ENCODE data around the gene POLR1C.
"Not testable (repeated sequence)": the region's sequence is repeated elsewhere in the genome, so short reads cannot be mapped to it uniquely, and the experiment has no call there.

Gene POLR1C

DNA sequence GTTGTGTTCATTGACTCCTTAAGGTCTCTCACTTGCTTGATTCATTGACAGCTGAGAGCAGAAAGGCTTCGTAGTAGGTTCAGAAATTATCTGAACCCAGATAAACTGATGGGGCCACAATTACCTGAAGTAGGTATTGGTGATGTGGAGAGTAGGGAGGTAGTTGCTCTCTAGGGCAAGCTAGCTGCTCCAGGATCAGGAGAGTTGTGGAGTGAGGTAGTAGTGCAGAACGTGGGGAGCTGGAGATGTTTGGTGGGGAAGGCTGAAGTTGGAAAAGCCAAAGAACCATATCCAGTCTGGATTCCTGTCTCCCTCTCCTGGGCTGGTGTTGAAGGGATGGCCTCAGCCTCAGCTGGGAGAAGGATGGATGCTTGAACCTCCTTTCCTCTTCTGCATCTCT is 23.7 kb upstream of the POLR1C start:
- DNase-seq (ENCODE audit: low spot score) = no peak

DNA sequence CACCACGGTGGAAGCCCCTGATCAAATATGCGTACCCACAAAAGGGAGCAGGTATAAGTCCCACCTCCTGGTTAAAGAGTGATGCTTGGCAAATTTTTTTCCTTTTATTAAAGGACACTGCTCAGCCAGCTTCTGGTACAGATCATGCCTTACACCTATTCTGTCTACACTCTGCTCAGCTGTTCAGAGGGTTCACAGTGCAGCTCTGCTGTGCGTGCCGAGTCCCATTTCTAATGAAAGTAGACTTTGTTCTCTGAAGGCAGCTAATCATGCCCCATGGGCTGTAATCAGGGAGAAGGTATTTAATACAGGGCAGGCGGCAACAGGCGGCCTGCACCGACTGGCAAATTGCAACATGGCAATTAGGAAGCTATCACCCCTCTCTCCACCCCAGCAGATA is 23.1 kb upstream of the POLR1C start:
- DNase-seq (ENCODE audit: low spot score) = no peak

DNA sequence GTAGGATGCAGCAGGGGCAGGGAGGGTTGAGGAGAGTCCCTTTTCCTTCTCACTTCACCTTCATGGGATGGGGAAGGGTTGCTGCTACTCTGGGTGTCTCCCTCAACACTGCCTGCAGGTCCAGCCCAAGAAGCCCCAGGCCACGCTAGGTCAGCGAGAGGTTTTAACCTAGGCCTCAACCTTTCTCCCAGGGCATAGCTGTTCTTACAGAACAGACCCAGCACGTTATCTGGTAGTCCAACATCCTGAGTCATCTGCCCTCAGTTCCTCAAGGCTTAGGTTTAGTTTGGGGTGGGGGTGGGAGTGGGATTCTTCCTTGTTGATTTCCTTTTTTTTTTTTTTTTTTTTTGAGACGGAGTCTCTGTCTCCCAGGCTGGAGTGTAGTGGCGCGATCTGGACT is 22.6 kb upstream of the POLR1C start:
- no peak for DNase-seq (ENCODE audit: low spot score)

DNA sequence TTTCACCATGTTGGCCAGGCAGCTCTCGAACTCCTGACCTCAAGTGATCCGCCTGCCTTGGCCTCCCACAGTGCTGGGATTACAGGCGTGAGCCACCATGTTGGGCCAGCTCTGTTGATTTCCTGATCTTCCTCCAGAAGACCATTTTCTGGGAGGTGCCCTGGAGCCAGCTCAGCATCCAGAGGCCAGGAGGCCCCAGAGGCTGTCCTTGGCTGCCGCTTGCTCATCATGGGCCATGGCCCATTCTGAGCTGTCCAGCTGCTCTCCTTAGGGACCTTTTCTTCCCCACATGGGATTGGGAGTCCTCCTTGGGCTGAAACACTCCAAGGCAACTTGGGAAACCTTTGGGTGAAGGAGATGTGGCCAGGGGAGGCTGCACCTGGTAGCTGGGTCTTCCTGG is 22.1 kb upstream of the POLR1C start:
- no peak for DNase-seq (ENCODE audit: low spot score)

DNA sequence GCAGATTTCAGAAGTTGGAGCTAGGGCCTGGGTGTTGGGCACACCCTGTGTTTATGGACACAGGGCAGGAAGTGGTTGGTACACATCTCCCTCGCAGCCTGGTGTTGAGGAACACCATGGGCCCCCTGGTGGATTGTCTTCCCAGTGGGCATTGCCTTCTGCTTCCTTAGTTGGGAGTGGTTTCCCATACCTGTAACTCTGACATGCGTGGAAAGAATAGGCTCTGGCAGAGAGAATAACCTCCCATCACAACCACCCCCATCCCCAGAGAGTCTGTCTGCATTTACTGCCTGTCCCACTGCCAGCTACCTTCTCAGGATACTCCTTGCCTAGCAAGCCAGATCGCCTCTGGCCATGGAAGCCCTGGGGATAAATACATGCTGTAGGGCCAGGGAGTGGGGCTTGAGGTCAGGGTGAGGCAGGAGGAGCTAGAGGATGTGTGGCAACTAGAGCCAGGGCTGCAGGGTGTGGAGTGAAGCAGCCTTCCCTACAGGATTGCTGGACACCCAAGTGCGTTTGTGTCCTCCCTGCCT is 21.4 kb upstream of the POLR1C start:
- DNase-seq (ENCODE audit: low spot score) = no peak

DNA sequence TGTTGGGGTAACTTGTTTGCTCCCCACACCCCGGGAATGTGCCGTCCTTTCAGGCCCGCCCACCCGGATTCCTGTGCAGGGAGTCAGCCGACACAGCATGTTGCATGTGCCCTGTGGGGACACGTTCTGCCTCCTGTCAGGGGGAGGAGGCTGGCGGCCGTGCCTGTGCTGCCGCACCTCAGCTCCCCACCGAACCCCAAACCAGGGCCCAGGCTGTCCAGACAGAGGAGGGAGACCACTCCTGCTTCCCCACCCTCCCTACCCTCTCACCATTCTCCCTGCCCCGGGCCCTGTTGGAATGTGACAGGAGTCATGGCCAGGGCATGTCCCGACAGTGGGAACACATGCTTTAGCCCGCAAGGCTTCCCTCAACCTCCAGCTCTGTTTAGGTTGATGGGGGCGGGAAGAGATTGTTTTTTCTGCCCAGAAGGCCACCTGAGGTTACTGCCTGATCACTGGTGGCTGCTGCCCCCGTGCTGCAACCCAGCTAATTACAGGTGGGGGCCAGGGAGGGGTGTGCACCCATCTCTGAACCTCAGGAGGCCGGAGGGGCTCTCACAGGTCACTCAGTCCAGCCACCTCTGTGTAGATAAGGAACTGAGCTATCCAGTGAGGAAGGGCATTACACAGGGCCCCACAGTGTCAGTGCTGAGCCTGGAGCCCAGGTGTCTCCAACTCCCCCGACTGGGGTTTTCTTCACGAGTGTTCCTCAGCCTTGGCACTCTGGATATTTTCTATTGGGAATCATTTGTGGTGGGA is 20.3 kb upstream of the POLR1C start:
- DNase-seq (ENCODE audit: low spot score) = peak; percentile 88

DNA sequence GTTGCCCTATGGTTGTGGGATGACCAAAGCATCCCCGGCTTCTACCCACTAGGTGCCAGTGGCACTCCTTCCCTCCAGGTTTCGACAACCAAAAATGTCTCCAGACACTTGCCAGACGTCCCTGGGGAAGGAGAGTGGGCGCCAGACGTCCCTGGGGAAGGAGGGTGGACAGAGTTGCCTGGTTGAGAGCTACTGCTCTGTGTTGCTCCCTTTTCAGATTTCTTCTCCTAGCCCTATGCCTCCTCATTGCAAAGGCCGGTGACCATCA is 19.8 kb upstream of the POLR1C start:
- no peak for DNase-seq (ENCODE audit: low spot score)

DNA sequence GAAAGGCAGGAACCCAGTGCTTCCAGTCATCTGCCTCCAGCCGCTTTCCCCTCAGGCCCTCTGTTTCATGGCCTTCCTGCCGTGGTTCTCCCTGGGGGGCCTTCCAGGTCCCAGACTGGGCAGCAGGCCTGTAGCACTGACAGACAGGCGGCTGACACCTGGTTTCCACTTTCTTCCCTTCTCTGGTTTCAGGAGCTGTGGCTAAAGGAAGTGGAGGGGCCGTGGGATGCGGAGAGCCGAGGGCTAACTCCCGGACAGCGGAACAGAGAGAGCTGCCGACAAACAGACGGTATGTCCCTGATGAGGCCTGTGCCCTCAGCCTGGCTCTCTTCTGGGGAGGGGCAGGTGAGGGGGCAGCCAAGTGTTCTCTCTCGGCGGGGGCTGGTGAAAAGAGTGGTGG is 19.2 kb upstream of the POLR1C start:
- no peak for DNase-seq (ENCODE audit: low spot score)

DNA sequence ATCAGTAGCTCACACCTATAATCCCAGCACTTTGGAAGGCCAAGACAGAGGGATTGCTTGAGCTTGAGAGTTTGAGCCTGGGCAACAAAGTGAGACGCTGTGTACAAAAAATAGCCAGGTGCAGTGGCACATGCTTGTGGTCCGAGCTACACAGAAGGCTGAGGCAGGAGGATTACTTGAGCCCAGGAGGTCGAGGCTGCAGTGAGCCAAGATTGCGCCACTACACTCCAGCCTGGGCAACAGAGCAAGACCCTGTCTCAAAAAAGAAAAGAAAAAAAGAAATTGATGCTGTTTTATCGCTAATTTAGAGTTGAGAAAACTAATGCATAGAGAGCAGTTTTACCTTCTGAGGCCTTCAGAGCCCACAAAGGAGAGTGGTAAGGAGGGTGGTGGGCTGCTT is 18.6 kb upstream of the POLR1C start:
- not testable (repeated sequence) for DNase-seq (ENCODE audit: low spot score)

DNA sequence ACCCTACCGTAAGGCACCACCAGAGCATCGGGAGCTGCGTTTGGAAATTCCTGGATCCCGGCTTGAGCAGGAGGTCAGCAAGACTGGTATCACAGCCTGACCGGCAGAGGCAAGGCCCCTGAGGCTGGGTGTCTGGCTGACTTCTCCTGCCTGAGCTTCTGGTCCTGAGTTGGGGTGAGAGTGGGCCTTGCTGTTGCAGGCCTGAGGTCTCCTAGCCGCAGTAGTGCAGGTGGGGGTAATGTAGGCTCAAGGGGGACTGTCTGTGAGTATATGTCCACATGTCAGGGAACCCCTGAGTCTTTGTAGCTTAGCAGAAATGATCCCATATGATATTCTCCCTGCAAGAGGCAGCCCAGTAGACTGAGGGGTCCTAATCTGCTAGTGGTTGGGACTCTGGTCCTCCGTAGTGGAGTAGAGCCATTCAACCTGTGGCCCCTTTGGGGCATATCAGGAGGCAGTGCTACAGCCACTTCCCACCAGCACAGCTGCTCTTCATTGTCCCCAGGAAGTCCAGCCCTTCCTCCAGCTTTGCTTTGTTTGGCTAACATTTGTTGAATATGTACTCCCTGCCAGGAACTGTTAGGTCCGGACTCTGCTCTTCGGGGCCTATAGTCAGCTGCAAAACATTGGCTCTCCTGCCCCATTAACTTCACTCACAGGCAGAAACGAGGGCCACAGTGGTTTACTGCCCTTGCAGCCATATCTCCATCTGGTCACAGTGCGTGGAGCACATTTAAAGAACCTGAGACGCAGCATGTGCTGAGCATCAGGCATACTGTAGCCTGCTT is 17.7 kb upstream of the POLR1C start:
- no peak for DNase-seq (ENCODE audit: low spot score)

DNA sequence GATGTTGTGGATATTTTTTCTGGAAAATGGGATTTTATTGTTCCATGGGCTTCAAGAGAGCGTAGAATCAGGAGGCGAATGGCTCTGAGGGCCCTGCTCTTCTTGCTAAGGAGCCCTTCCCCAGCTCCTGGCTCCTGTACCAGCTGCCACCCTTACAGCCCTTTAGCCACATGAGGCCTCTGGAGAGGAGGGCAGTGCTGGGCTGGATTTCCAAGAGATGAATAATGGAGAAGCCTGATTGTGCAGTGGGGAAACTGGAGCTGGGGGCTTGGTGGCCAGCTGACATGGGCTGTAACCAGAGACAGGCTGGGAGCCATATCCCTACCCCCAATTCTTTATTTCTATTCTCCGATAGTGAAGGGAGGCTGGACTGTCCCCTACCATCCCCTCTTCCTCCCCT is 16.0 kb upstream of the POLR1C start:
- no peak for DNase-seq (ENCODE audit: low spot score)

DNA sequence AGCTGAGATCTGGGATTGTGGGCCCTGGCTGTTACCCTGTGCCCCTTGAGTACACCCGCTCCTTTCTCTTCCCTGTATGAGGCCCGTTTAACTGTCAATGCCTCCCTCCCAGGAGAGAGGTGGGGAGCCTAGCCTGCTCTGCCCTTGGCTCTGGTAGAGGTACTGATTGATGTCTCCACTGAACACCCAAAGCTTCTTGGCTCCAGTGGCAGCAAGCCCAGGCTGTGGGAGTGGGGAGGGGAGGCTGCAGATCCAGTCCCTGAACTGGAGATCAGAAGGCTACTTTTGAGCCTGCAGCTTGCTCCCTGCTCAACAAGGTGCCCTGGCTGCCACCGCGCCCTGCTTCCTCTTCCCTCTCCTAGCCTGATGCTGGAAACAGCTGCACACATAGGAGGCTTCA is 14.2 kb upstream of the POLR1C start:
- DNase-seq (ENCODE audit: low spot score) = no peak

DNA sequence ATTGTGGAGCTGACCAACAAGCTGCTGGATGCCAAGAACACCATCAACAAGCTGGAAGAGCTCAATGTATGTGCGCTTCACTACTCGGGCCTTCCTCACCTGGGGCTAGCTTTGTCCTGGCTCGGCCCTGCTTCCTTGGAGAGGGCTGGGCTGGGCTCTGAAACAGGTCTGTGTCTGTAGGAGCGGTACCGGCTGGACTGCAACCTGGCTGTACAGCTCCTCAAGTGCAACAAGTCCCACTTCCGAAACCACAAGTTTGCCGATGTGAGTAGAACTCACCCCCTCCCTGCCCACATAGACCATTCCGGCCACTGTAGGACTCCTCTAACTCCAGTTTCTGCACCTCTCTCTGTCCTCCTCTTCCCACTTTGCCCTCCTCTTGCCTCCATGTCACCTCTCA is 13.4 kb upstream of the POLR1C start:
- DNase-seq (ENCODE audit: low spot score) = no peak

DNA sequence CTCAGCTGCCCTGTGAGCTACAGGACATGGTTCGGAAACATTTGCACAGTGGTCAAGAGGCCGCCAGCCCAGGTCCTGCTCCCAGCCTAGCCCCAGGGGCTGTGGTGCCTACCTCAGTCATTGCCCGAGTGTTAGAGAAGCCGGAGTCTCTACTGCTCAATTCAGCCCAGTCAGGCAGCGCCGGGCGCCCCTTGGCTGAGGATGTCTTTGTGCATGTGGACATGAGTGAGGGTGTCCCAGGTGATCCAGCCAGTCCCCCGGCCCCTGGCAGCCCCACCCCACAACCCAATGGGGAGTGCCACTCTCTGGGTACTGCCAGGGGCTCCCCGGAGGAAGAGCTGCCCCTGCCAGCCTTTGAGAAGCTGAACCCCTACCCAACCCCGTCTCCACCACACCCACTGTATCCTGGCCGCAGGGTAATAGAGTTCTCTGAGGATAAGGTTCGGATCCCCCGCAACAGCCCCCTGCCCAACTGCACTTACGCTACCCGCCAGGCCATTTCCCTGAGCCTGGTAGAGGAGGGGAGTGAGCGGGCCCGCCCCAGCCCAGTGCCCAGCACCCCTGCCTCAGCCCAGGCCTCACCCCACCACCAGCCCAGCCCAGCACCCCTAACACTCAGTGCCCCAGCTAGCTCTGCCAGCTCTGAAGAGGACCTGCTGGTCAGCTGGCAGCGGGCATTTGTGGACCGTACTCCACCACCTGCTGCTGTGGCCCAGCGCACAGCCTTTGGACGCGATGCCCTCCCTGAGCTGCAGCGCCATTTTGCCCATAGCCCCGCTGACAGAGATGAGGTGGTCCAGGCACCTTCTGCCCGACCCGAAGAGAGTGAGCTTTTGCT is 11.9 kb upstream of the POLR1C start:
- no peak for DNase-seq (ENCODE audit: low spot score)

DNA sequence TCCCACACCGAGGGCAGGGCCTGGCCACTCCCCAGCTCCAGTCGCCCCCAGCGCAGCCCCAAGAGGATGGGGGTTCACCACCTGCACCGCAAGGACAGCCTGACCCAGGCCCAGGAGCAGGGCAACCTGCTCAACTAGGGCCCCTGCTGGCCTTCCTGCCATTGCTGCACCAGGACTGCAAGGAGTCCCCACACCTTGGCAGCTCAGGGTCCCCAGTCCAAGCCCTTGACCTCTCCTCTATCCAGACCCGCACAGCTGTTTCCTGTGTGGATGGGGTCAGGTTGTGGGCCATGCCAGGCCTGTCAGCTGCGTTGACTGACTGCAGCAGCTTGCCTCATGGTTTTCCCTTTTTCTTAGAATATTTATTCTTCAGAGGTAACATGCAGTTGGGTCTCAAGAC is 11.2 kb upstream of the POLR1C start:
- DNase-seq (ENCODE audit: low spot score) = no peak

DNA sequence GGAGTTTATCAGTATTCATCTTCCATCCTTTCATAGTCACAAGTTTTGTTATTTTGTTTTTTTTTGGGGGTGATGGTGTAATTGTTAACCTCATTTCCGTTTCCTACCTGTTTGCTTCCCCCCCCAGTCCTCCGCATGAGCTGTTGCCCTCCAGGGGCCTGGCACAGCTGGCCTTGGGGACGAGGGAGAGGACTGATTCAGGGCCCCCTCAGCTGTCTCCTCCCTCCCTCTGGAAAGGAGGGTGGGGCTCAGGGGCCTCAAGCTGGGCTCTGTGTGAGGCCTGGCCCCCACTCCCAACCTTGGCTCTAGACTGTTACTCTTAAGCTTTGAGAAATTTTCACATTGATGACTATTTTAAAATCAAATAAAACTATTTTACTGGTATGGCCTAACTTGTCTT is 10.7 kb upstream of the POLR1C start:
- DNase-seq (ENCODE audit: low spot score) = no peak

DNA sequence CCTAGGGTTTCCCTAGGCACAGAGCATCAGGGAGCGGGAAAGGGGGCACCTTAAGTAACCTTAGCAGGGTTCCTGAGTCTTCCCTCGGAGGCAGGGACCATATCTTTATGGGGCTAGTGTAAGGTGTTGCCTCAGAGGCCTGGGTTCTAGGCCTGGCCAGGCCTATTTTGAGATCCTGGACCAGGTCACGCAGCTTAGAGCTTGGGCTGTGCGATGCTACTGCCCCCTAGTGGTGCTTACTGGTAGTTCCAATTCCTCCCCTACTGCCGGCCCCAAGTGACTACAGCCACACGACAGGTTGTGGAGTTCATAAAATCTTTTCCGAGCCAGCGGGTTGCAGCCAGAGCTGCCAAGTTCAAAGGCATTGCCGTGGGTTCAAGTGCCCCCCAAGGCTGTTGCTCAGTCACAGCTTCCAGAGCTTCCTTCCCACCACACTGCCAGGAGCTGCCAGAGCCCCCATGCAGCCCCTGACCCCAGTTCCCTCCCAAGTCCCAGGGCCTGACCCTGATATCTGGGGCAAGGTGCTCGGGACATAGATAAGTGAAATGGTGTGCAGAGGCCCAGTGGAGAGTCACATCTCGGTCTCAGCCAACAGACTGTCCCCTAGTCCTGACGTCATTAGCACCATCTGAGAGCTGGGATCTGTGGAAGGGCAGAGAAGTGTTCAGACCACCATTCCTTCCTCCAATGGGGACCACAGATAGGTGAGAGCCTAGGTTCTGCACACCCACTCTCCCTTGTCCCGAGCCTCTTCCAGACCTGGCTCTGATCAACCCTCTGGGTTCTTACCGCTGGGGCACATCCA is 10.0 kb upstream of the POLR1C start:
- DNase-seq (ENCODE audit: low spot score) = peak; percentile 88

DNA sequence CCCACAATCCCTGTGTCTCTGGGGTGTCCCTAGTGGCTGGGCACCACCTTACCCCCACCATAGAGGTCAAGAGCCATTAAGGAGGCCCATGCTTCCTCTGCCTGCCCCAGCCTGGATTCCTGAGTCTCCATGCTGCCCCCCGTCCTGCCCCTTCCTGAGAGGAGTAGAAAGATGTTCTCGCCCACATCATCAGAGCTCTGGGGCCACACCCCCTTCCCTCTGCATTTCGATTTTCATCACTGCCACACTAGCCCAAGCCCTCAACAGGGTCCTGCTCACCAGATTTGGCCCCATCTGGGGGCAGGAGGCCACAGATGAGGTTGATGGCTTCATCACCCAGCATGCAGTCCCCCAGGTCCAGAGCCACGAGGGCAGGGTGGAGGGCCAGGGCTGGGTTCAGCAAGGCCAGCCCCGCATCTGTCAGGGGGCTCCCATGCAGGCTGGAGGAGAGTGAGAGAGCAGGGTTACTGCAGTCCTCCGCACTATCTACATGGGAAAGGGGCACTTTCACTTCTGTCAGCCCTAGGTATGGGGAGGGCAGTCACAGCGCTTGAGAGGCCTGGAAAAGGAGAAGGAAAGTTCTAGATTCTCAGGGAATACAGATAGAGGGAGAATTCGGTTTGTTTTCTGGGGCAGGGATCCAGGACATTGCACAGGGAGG is 8.3 kb upstream of the POLR1C start:
- DNase-seq (ENCODE audit: low spot score) = no peak

DNA sequence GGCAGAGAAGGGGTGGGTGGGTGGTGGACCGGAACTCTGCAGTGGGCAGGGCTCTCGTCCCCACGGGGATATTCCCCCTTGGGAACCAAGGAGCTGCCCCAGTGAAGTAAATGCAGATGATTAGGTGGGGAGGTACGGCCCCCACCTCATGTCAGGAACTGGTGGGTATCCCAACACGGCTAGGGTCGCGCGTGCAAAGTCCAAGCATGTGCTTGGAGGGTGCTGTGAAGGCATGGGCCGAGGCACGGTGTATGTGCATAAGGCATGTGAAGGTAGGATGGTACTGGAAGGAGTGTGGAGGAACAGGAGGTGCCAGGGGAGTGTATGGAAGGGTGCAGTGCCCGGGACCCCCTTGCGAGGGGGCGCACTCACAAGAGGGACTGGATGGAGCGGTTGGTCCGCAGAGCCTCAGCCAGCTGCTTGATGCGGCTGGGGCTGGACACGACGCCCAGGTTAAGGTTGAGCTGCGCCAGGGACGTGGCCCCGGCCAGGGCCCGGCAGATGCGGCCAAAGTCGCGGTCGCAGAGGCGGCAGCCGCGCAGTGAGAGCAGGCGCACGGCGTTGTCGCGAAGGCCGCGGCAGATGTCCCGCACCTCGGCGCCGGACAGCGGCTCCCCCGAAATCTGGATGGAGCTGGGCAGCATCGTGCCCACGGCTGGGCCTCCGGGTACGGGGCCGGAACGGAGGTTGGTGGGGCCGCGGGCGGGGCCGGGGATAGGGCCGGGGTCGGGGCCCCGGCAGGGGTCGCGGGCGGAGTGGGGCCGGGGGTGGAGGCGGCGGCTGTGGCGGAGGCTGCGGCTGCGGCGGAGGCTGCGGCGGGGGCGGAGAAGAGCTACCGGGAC is 7.5 kb upstream of the POLR1C start:
- no peak for DNase-seq (ENCODE audit: low spot score)

DNA sequence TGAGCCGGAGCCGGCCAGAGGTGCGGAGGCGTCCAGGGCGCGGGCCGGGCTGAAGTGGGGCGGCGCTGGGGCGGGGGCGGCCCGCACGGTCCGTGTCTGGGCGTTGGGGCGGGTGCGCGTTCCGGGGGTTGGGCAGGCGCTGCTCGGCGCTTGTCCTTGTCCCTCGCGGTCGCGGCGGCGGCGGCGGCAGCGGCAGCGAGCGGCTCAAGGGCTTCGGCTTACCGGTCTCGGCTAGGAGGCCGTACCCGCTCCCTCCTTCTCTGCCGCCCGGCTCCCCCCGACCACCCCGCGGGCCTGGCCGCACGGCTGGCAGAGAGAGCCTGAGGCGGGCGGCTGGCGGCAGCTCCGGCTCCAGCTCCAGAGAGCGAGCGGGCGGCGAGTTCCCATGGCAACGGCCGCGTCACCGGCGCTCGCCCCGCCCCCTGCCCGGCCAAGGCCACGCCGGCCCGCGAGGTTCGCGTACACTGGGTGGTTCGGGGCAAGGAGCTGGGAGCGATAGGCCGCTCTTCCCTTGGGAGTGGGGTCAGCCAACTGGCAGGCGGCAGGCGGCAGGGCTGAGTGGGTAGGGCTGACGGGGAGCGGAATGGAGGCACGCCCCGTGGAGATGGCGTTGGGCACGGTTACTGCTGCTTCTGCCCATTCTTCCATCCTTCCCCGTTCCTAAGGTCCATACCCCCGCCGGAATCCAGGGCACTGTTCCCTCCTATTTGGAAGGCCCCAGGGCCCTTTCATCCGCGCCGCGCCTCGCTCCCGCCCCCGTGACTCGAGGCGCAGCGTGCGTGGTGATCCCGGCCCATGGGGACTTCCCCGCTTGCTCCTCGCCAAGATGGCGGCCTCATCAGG is 6.7 kb upstream of the POLR1C start, which contains the start of gene LRRC73:
Gene LRRC73 (minus strand): TSS at position 363 of the 843 bp plus-strand sequence. CDS start 561 bp downstream, outside the sequence.
- peak; percentile 96 for DNase-seq (ENCODE audit: low spot score)

Measured in GM03348 (cell line).